ENCODE measurements around the gene ACOX1. TPM values are rescaled to one million over a fixed set of nuclear protein-coding genes. Genes with fewer than 3 reads are reported as not detected.

ACOX1 gene
- total RNA-seq, 1 experiment from 2014 or later = 17.6 TPM

DNA sequence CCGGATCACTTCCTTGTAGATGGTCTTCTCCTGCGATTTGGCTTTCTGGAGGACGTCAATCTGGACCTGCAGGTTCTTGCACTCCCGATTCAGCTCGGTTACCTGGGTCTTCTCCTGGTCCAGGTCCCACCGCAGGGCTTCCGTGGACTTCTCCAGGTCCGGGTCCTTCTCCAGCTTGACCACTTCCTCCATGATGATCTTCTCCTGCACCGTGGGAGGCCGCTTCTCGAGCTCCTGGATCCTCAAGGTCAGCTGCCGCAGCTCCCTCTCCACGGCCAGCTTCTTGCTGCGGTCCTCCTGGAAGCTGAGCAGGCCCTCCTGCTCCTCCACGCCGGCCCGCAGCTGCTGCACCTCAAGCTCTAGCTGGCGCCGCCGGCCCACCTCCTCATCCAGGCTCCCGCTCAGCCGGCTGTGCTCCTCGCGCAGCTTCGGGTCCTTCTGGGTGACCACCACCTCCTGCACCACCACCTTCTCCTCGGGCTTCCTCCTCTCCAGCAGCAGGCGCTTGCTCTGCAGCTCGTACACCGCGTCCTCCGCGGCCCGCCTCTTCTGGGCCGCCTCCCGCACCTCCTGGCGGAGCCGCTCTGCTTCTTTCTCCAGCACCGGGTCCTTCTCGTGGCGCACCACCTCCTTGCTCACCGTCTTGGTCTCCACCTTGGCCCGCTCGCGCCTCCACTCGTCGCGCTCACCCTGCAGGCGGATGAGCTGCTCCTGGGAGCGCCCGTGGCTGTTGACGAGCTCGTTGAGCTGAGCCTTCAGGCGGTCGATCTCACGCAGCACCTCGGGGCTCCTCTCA, 29.9 kb upstream of the ACOX1 start:
- DNase-seq (ENCODE audit: low read depth) = no peak

DNA sequence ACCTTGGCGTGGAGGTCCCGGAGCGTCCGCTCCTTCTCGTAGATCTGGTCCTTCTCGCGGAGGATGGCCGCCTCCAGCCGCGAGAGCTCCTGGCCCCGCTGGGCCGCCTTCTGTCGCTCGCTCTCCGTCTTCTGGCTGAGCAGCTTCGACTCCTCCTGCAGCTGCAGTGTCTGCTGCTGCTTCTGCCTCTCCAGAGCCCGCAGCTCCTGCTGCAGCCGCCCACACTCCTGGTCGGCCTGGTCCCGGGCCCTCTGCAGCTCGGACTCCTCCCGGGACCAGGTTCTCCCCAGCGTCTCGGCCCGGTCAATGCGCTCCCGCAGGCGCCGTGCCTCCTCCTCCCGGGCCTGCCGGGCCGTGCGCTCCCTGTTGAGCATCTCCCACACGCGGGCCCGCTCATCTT, 29.2 kb upstream of the ACOX1 start:
- DNase-seq (ENCODE audit: low read depth) = no peak

DNA sequence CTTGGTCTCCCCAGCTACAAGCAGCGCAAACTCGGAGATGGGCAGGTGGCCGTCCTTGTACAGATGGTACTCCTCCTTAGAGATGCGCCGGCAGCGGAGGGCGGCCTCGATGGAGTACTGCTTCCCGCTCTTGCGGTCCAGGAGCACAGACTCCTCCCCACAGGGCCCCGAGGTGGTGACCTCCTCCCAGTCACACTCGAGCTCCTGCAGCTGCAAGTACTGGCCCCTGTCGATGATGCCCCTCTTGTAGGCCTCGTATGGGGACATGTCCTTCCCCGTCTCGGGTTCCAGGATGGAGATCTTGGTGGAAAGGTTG, 28.8 kb upstream of the ACOX1 start:
- no peak for DNase-seq (ENCODE audit: low read depth)

DNA sequence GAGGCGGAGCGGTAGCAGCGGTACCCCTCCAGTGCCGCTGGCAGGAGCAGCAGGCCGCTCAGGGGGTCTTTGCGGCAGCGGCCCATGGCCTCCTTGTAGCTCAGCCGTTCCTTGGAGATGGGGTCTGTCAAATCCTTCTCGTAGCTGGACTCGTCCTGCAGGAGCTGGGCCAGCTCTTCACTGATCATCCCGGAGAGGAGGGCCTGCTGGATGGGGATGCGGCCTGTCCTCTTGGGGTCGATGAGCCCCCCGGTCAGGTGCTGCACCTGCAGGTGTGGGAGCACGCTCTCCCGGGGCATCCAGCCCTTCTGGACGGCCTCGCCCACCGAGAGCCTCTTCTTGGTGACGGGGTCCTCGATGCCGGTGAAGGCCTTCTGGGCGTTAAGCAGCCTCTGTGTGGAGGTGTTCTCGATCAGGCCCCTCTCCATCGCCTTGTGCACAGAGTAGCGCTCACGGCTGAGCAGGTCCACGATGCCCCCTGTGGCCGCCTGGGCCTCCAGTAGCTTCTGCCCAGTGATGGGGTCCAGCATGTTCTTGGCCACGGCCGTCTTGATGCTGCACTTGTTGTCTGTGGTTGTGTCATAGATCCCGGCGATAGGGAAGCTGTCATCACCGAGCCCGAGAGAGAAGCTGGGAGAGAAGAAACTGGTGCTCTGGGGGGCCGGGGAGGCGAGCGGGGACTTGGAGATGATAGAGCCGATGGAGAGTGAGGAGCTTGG, 28.3 kb upstream of the ACOX1 start:
- no peak for DNase-seq (ENCODE audit: low read depth)

DNA sequence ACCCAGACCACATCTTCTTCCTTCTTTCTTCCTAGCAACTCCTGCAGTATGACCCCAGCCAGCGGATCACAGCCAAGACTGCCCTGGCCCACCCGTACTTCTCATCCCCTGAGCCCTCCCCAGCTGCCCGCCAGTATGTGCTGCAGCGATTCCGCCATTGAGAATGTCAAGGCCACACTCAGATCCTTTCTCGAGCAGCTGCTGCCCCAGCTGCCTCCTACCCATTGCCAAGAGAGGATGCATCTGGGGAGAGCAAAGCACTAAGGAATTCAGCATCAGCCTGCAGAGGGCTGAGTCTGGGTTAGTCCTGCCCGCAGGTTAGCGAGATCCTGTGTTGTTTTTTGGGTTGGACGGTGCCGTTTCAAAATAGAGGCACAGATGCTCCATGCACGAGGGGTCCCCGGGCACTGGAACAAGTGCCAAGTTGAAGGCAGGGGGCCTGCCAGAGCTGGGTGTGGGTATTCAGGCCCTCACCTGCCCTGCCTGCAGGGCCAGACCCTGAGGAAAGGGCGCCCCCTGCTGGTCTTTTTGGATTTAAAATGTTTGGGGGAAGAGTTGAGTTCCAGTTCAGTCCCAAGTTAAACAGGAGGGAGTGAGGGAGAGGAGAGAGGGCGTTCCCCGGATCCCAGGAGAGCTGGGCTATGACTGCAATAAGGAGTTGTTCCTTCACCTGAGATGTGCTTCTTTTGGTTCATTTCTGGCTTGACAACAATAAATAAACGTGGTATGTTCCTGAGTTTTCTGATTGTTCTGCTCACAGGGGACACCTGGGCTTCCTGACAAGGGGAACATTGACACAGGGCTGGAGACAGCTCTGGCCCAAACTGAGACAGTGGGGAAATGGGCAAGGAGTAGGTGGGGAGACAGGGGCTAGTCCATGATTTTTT, 26.5 kb upstream of the ACOX1 start:
- DNase-seq (ENCODE audit: low read depth) = peak; percentile 60

DNA sequence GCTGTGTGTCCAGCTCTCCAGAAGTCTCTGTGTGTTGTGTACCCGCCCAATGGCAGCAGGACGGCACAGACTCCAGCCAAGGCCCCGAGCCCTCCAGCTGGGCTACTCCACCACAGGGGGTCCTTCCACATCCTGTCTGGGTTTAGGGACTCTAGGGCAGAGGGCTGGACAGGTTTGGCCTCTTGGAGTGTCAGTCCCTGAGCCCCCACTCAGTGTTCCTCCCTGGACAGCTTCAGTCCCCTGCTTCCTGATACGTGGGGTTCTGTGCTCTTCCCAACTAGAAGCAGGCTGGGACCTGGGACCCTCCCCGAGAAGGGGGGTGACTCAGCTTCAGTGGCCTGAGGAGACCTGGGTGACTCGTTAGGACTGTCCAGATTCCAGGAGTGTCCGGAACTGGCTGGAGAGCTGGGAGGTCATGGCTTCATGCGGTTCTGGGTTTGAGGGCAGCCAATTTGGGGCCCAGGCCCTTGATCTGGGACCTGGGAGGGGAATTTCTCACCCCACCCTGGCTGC, 25.8 kb upstream of the ACOX1 start:
- no peak for DNase-seq (ENCODE audit: low read depth)

DNA sequence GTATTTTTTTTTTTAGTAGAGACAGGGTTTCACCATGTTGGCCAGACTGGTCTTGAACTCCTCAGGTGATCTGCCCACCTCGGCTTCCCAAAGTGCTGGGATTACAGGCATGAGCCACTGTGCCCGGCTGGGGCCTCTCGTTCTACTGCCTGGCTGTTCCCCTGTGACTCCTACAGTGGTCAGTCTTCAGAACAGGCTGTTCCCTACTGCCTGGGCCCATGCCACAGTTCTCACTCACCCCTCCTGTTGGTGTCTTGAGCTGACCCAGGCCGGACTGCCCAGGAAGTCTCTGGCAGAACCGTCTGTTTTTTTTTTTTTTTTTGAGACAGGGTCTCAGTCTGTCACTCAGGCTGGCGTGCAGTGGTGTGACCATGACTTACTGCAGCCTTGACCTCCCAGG, 24.9 kb upstream of the ACOX1 start:
- DNase-seq (ENCODE audit: low read depth) = no peak

DNA sequence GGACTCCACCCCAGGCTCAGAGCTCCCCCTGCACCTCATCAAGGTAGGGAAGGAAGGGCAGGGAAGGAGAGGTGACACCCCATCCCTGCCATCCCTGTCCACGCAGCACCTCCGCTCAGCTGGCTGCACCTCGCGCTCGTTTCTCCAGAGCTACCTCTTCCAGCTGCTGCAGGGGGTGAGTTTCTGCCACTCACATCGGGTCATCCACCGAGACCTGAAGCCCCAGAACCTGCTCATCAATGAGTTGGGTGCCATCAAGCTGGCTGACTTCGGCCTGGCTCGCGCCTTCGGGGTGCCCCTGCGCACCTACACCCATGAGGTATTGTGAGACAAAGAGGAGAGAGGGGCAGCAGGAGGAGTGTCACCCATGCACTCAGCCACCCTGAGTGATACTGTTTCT, 23.1 kb upstream of the ACOX1 start:
- DNase-seq (ENCODE audit: low read depth) = no peak

DNA sequence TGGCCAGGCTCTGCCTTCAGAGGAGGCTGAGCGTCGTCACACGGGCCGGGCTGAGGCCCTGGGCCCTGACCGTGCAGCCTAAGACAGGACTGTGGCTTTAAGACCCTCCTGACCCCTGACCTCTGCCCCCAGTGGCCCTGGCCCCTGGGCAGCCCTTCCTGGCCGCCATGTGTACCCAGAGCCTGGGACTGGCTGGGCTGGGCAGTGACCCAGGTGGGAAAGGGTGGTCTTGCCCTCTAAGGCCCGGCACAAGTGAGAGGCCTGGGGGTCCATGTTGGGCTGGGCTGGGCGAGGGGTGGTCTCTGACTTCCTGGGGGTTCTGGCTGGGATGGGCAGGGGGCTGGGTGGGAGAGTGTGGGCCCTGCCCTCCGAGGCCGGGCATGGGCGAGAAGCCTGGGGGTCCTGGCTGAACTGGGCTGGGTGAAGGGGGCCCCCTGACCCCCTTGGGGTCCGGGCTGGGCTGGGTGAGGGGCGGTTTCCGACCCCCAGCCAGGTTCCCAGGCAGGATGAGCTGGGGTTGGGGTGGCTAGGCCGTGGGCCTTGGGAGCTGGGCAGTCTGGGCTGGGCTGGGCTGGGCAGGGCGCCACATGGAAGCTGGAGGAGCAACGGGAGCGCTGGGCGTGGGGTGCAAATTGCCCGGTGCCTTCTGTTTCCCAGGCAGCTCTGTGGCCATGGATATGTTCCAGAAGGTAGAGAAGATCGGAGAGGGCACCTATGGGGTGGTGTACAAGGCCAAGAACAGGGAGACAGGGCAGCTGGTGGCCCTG, 22.0 kb upstream of the ACOX1 start, which contains the start of gene CDK3:
Gene CDK3 (plus strand): TSS at position 101 of the 767 bp plus-strand sequence. CDS start 571 bp downstream, at position 672.
- no peak for DNase-seq (ENCODE audit: low read depth)

DNA sequence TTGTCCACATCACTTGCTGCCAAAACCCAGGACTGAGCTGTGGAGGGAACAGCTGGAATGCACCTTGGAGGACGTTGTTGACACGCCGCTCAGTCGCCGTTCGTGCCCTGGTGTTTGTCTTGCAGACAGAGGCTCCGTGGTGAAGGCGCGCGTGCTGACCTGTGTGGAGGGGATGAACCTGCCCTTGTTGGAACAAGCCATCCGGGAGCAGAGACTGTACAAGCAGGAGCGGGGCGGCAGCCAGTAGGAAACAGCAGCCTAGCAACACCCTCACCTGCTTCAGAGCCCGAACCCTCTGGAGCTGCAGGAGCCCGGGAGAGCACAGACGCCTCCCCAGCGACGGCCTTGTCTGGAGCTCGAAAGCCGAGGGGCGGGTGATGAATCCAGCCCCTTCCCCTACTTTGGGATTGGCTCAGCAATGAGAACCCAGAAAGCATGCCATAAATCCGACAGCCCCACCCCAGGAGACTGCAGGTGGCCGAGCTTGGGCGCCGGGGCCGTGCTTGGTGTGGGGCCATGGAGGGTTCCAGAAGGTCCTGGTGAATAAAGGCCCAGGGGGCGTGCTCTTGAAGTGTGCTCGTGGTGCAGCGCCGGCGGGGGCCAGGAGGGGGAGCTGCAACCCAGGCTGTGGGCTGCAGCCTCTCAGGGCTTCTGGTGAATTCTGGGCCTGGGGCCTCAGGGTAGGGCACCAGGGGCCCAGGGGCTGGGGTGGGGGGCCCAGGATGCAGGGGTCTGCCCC, 21.2 kb upstream of the ACOX1 start:
- DNase-seq (ENCODE audit: low read depth) = no peak

DNA sequence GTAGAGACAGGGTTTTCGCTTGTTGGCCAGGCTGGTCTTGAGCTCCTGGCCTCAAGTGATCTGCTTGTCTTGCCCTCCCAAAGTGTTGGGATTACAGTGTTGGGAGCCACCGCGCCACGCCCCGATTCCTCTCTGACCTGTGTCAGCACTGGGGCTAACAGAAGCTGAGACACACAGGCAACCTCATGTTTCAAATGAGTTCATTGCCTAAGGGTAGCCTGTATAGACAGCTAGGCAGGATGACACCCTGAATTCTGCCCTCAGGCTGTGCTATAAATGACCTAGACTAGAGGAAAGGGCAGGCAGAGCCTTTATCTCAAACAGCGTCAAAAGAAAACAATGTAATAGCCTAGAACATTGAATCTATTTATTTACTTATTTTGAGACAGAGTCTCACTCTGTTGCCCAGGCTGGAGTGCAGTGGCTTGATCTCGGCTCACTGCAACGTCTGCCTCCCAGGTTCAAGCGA, 19.4 kb upstream of the ACOX1 start:
- DNase-seq (ENCODE audit: low read depth) = no peak

DNA sequence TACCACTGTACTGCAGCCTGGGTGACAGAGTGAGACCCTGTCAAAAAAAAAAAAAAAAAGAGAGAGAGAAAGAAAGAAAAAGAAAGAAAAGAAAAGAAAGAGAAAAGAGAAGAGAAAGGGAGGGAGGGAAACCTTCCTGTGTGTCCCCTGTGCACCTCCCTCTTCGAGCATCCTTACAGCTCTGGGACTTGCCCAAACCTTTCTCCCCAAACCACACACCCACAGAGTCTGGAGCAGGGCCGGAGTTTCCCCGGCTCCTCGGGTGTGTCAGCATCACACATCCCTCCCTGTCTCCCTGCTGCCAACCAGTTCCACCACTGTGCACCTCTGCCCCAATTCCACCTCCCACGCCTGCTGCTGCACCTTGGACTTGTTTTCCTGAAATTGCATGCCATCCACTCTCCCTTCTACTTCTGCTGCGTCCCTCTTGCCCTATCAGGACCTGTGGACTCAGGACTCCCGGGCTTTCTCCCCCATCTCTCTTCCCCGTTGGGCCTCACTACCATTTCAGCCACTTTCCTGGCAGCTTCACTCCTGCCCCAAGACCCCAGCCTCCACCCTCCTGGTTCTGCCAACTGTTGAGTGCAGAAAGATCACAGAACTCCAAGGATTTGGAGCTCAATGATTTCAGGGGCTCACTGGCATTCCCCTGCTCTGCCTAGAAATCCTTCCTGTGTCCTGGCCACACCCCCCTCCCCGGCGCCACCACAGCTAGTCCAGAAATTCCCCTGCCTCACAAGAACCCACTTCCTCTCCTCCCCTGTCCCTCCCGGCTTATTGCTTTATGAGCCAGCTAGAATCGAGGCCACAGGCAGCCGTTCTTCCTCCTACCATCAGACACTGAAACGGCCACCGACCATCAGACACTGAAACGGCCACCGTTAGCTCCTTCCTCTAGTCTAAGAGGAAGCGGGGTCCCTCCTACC, 18.0 kb upstream of the ACOX1 start:
- DNase-seq (ENCODE audit: low read depth) = peak; percentile 85

DNA sequence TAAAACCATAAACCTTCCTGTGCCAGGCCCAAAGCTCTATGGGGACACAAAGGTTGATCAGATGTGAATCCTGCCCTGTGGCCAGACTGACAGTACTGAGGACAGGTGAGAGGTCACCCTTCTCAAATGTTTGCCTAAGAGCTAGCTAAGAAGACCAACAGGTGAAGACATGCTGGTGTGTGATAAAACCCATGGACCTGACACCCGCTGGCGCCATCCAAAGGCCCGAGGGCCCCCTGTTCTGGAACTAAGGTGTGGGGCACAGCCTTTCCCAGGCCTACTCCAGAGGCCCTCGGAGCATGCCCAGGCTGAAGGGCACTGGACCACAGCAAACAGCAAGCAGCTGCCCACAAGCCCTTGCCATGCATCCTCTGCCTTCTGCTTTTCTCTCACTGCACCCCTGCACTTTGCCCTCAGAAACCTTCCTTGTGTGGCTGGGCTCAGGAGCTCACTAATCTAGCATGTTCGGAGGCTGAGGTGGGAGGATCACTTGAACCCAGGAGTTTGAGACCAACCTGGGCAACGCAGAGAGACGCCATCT, 16.5 kb upstream of the ACOX1 start:
- no peak for DNase-seq (ENCODE audit: low read depth)

DNA sequence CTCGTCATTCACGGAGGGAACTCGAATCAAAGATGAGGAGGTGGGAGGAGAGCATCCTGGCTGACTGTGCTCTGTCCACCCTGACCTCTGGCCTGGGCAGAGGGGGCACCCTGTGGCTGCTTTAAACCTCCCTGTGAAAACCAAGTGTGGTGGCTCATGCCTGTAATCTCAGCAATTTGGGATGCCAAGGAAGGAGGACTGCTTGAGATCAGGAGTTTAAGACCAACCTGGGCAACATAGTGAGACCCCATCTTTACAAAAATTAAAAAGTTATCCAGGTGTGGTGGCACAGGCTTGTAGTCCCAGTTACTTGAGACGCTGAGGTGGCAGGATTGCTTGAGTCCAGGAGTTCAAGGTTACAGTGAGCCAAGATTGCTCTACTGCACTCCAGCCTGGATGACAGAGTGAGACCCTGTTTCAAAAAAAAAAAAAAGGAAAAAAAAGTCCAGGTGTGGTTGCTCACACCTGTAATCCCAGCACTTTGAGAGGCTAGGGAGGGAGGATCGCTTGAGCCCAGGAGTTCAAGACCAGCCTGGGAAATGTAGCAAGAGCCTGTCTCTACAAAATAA, 15.9 kb upstream of the ACOX1 start:
- DNase-seq (ENCODE audit: low read depth) = no peak

DNA sequence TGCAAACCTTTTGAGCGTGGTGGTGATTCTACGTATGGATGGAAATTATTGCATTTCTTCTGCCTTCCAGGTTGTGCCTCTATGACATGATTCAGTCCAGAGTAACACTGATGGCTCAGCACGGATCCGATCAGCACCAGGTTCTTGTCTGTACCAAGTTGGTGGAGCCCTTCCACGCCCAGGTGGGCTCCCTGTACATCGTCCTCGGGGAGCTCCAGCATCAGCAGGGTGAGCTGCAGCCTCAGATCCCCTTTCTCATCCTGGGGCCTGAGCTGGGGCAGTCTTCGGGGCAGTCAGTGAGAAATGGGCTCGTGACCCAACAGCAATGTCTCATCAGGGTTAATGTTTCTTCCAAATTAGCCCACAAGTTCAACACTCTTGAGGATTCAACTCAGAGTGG, 12.4 kb upstream of the ACOX1 start:
- no peak for DNase-seq (ENCODE audit: low read depth)

DNA sequence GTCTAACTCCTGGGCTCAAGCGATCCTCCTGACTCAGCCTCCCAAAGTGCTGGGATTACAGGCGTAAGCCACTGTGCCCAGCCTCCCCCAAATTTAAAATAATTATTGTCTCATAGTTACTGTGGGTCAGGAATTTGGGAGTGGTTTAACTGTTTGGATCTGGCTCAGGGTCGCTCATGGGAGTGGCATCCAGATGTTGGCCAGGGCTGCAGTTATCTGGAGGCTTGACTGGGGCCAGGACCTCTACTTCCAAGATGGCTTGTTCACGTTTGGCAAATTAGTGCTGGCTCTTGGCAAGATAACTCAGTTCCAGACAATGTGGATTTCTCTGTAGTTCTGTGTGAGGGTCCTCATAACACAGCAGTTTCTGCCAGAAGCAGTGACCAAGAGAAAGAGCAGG, 8.1 kb upstream of the ACOX1 start:
- DNase-seq (ENCODE audit: low read depth) = no peak

DNA sequence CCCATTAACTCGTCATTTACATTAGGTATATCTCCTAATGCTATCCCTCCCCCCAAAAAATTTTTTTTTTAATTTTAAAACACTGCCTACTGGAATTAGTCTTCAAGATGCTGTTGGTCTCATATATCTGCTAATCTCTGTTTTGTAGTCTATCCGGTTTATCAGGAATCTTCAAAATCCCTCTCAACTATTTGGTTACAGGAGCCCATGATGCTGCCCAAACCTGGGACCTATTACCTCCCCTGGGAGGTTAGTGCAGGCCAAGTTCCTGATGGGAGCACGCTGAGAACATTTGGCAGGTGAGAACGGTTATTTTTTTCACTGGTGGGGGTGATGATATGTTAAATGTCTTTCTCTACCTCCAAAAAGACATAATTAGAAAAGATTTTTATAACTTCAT, 7.0 kb upstream of the ACOX1 start:
- no peak for DNase-seq (ENCODE audit: low read depth)

DNA sequence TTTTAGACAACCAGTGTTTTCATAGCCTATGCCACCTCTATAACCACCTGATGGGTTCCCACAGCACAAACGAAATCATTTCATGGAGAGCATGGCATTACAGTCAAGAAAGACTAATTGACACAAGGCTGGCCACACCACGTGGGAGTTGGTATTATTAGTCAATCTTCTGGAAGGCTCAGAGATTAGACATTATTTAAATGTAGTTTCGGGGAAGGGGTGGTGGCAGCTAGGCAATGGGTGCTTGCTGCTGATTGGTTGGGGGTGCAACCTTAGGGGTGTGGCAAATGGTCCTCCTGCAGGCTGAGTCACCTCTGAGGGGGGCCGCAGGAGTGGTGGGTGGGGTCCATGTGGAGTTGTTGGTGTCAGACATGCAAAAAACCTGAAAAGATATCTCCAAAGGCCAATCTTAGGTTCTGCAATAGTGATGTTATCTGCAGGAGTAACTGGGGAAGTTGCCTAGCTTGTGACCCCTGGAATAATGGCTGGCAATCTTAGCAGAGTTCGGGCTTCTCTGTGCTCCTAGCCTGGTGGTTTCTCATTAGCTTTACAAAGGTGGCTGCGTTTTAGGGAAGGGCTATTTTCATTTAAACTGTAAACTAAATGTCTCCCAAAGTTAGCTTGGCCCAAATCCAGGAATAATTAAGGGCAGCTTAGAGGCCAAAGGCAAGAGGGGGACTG, 4.7 kb upstream of the ACOX1 start:
- DNase-seq (ENCODE audit: low read depth) = peak; percentile 28

Measured in HT1080 (cell line).